Stimulated activated CD4-positive, alpha-beta T cell treated with anti-CD3 and anti-CD28 coated beads, TNF-alpha, amount 100 ng/mL, for 24 hours (primary cell): ENCODE measurements around the gene MTHFD2L.
"Not testable (repeated sequence)": the region's sequence is repeated elsewhere in the genome, so short reads cannot be mapped to it uniquely, and the experiment has no call there.

Experiments
- DNase-seq, 3 experiments: peaks; one replicate each; pipeline ENCODE4 v3.0.0-alpha.2; 2020; ENCODE audit warnings: low read depth in 3 of 3

Gene MTHFD2L

DNA sequence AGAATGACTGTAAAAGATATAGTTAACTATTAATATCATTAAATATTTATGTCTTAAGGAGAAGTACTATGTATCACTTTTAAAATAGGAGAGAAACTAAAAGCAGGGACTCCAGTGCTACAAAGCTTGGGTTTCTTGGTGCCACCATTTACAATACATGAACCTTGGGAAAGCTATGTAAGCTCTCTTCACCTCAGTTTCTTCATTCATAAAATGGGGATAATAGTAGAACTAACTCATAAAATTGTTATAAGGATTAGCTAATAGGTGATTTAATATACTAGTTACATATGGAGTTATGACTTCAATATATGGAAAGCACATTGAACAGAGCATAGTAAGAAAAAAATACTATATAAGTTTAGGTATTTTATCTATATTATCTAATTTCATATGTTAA lies 174.0 kb downstream of the MTHFD2L start:
- DNase-seq, result no peak

GRCh38 chr4:74334636-74335035 lies 176.7 kb downstream of the MTHFD2L start:
- no peak for DNase-seq

- no peak for DNase-seq
Measured at GRCh38 chr4:74335341-74336021, 177.6 kb downstream of the MTHFD2L start.

DNA sequence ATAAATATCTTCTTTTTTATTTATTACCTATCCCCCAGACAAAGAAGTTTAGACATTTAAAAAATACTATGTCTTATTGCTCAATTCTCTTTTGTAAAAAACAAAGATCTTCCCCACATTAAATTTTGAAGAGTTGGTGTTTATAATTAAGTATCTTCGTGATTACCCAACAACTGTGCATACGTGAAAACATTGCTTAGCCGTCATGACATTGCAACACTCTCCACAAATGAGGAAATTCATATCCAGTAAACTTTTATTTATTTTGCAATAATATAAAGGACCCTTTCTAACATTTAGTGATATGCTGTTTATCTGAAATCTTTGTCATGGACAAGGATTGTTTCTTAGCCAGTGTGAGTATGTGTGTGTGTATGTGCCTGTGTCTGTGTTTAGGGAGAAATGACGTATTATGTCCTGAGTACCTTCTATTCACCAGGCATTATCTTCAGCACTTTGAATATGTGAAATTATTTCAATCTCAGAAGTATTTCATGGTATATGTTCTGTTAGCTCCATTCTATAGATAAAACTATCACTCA lies 180.9 kb downstream of the MTHFD2L start:
- no peak for DNase-seq

DNA sequence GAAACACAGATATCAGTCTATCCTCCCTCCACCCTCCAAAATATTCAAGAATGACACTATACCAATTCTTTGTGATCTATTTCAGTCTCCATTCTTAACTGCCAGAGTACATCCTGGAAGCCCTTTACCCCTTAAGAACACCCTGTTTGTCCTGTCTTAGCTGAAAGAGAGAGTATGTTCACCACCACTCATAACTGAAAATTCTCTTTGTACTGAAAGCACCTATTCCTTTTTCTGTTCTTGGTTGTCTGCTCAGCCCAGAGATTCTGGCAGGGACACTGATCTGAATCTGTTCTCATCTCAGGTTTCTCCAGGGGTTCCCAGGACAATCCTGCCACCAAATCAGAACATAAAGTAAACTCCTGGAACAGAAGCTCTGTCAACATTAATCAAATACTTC lies 181.6 kb downstream of the MTHFD2L start:
- no peak for DNase-seq

GRCh38 chr4:74340421-74340820 lies 182.5 kb downstream of the MTHFD2L start:
- DNase-seq, result not testable (repeated sequence)

- DNase-seq, result no peak
Measured at GRCh38 chr4:74344031-74344430, 186.1 kb downstream of the MTHFD2L start.
